ENCODE measurements around the gene CORIN.
"Not testable (repeated sequence)": the region's sequence is repeated elsewhere in the genome, so short reads cannot be mapped to it uniquely, and the experiment has no call there.

The CORIN gene

DNA sequence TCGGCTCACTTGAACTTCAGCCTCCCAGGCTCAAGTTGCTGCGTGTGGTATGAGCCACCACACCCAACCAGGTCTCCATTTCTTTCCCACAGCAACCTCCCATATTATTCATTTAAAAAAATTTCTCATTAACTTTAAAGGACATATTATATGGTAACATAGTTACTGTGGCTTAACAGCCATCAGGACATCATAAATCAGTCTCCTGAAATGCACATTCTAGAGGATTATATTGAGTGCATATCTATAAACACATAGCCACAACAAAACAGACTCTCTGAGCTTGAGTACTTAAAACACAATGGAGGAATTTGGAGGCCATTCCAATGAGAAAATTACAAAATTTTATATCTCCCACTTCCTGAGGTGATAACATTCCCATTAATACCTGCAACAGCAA is 61.5 kb downstream of the CORIN start:
- ChIA-PET POLR2A (no interaction called here), CTCF (interaction anchor here (1.0 to 1.2 kb wide), 2 partner anchors 63 to 107 kb away, joined by 3 read pairs; no protein-coding TSS in a partner anchor)
- DNase-seq (ENCODE audit: low read depth, low spot score): no peak
- no peak overlapping the region for H3K4me3 ChIP-seq (ENCODE audit: low read depth, low read length)
- TF ChIP-seq, protein P1, sequence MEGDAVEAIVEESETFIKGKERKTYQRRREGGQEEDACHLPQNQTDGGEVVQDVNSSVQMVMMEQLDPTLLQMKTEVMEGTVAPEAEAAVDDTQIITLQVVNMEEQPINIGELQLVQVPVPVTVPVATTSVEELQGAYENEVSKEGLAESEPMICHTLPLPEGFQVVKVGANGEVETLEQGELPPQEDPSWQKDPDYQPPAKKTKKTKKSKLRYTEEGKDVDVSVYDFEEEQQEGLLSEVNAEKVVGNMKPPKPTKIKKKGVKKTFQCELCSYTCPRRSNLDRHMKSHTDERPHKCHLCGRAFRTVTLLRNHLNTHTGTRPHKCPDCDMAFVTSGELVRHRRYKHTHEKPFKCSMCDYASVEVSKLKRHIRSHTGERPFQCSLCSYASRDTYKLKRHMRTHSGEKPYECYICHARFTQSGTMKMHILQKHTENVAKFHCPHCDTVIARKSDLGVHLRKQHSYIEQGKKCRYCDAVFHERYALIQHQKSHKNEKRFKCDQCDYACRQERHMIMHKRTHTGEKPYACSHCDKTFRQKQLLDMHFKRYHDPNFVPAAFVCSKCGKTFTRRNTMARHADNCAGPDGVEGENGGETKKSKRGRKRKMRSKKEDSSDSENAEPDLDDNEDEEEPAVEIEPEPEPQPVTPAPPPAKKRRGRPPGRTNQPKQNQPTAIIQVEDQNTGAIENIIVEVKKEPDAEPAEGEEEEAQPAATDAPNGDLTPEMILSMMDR (IDR thresholded peaks at IDR 0.05; ENCODE audit: insufficient read depth, low read length, missing control alignments): no peak

- no peak overlapping the region for H3K4me3 ChIP-seq (ENCODE audit: low read depth, low read length)
- ChIA-PET CTCF (interaction anchor here (0.7 kb wide), 1 partner anchor 111 kb away, joined by 3 read pairs; no protein-coding TSS in a partner anchor), POLR2A (no interaction called here)
- TF ChIP-seq, protein P1 (IDR thresholded peaks at IDR 0.05; ENCODE audit: insufficient read depth, low read length, missing control alignments): no peak
- DNase-seq (ENCODE audit: low read depth, low spot score): no peak
Observed at GRCh38 chr4:47774079-47774478, 63.8 kb downstream of the CORIN start.

DNA sequence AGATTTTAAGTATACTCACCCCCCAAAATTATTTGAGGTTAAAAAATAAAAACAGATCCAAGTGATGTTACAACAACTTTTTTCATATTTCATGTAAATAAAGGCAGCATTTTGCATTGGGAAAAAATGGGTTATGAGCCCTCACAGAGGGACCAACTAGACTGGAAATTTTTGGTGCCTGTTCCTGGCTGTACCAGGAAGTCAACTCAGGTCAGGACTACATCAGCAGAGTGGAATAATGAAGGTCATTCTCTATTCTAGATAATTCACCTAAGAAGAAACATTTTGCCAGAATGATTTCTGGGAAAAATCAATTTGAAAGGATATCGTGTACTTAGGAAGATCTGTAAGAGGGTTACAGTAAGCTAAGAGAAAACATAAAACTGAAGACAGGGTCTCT is 66.8 kb downstream of the CORIN start:
- no peak overlapping the region for H3K4me3 ChIP-seq (ENCODE audit: low read depth, low read length)
- CTCF ChIA-PET: no interaction called here
- TF ChIP-seq, protein P1 (IDR thresholded peaks at IDR 0.05; ENCODE audit: insufficient read depth, low read length, missing control alignments): no peak
- POLR2A ChIA-PET: no interaction called here
- no peak for DNase-seq (ENCODE audit: low read depth, low spot score)

- CTCF ChIA-PET; H3K4me3 ChIP-seq (ENCODE audit: low read depth, low read length); POLR2A ChIA-PET; DNase-seq (ENCODE audit: low read depth, low spot score): not testable (repeated sequence)
Observed at GRCh38 chr4:47767956-47768355, 69.9 kb downstream of the CORIN start.

- ChIA-PET POLR2A (no interaction called here), CTCF (no interaction called here)
- DNase-seq (ENCODE audit: low read depth, low spot score): no peak
- H3K4me3 ChIP-seq (ENCODE audit: low read depth, low read length): no peak overlapping the region
- TF ChIP-seq, protein P1 (IDR thresholded peaks at IDR 0.05; ENCODE audit: insufficient read depth, low read length, missing control alignments): no peak
Observed at GRCh38 chr4:47763279-47763678, 74.6 kb downstream of the CORIN start.

- H3K4me3 ChIP-seq (ENCODE audit: low read depth, low read length): no peak overlapping the region
- no peak for DNase-seq (ENCODE audit: low read depth, low spot score)
- CTCF ChIA-PET: no interaction called here
- POLR2A ChIA-PET: no interaction called here
- TF ChIP-seq, protein P1 (IDR thresholded peaks at IDR 0.05; ENCODE audit: insufficient read depth, low read length, missing control alignments): no peak
Observed at GRCh38 chr4:47762376-47763266, 75.2 kb downstream of the CORIN start.

DNA sequence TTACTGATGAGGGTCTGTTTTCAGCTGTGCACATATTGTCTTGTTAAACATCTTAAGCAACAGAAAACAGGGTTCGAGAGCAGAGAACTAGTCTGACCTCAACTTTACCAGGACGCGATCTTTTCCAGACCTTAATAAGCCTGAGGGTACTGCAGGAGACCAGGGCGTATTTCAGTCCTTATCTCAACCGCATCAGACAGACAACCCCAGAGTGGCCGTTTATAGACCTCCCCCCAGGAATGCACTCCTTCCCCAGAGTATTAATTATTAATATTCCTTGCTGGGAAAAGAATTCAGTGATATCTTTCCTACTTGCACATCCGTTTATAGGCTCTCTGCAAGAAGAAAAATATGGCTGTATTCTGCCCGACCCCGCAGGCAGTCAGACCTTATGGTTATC is 84.6 kb downstream of the CORIN start:
- POLR2A ChIA-PET; H3K4me3 ChIP-seq (ENCODE audit: low read depth, low read length); DNase-seq (ENCODE audit: low read depth, low spot score); CTCF ChIA-PET: not testable (repeated sequence)

All from AG04449 (cell line).